Uterus (tissue), 2 donors: ENCODE data around the gene ARHGEF6.

ENCODE experiments used
- CTCF ChIP-seq, 4 experiments: fragments of 200-600 bp in 2 of 4; fragments of 450-650 bp in 2 of 4; sonication (generic) in 2 of 4; IDR thresholded peaks; one replicate each; pipeline ENCODE4 v1.5.1; 2016 to 2019; ENCODE audit warnings: antibody characterized with exemption in 4 of 4, mild to moderate bottlenecking in 2 of 4, moderate library complexity in 1 of 4
- POLR2A ChIP-seq, 2 donors: fragments of 450-650 bp; IDR thresholded peaks; one replicate each; pipeline ENCODE4 v1.6.1; 2016; ENCODE audit warnings: antibody characterized with exemption in 2 of 2, mild to moderate bottlenecking in 1 of 2, moderate library complexity in 1 of 2

- TF ChIP-seq CTCF (IDR thresholded peaks at IDR 0.05) (no peak), POLR2A (IDR thresholded peaks at IDR 0.05) (no peak)
Measured at GRCh38 chrX:136736690-136737089, 44.0 kb downstream of the ARHGEF6 start.
